Measurements from ENCODE around the gene COX19.

Gene COX19

GRCh38 chr7:1014681-1015080 lies 39.3 kb upstream of the COX19 start:
- no peak for TF ChIP-seq CTCF (IDR thresholded peaks at IDR 0.05)

- no peak for TF ChIP-seq CTCF (IDR thresholded peaks at IDR 0.05)
These were observed 38.2 kb upstream of the COX19 start for GRCh38 chr7:1013581-1013980.

GRCh38 chr7:1012716-1013095 lies 37.4 kb upstream of the COX19 start:
- no peak for TF ChIP-seq CTCF (IDR thresholded peaks at IDR 0.05)

GRCh38 chr7:1012004-1012715 lies 36.8 kb upstream of the COX19 start:
- no peak for TF ChIP-seq CTCF (IDR thresholded peaks at IDR 0.05)

GRCh38 chr7:1011297-1012003 lies 36.1 kb upstream of the COX19 start:
- no peak for TF ChIP-seq CTCF (IDR thresholded peaks at IDR 0.05)

DNA sequence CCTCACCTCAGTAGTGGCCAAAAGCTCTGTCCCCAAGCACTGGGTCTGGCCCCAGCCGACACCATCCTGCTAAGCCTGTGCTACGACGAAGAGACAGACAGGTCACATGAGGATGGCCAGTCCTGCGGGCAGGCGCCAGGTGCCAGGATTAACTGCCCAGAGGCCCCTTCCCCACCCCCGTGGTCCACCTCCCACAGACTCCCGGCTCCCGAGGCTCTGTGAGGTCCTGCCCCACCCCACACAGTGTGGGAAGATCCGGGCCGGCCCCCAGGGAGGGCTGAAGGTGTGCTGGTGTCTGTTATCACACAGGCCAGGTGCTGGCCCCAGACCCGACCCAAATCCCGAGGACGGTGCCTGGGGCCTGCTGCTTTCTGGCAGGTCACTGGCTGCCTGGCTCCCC lies 34.9 kb upstream of the COX19 start:
- no peak for TF ChIP-seq CTCF (IDR thresholded peaks at IDR 0.05)

- TF ChIP-seq CTCF (IDR thresholded peaks at IDR 0.05), result no peak
These were observed 34.4 kb upstream of the COX19 start for GRCh38 chr7:1009747-1010146.

Data from LNCAP (cell line).